NB4 (cell line): ENCODE data around the gene MGMT.

Experiments used
- CTCF ChIP-seq: IDR thresholded peaks from one replicate; pipeline ENCODE4 v1.5.1; 2012; ENCODE audit warnings: low read depth, low read length
- MAX ChIP-seq: IDR thresholded peaks from 2 replicates; pipeline ENCODE4 v1.6.1; 2011; ENCODE audit warnings: low read depth, low read length
- MYC ChIP-seq: IDR thresholded peaks from 2 replicates; pipeline ENCODE4 v1.6.1; 2011; ENCODE audit warnings: low read depth, low read length
- POLR2A ChIP-seq: IDR thresholded peaks from 2 replicates; pipeline ENCODE4 v1.6.1; 2011; ENCODE audit warnings: mild to moderate bottlenecking; ENCODE audit not compliant: insufficient read length; ENCODE audit errors: extremely low read depth

GRCh38 chr10:129506101-129506797, 39.2 kb downstream of the MGMT start:
- no peak for TF ChIP-seq POLR2A
- TF ChIP-seq CTCF = no peak
- no peak for TF ChIP-seq MAX
- TF ChIP-seq MYC = no peak
